ENCODE data around the gene CPZ.

DNA sequence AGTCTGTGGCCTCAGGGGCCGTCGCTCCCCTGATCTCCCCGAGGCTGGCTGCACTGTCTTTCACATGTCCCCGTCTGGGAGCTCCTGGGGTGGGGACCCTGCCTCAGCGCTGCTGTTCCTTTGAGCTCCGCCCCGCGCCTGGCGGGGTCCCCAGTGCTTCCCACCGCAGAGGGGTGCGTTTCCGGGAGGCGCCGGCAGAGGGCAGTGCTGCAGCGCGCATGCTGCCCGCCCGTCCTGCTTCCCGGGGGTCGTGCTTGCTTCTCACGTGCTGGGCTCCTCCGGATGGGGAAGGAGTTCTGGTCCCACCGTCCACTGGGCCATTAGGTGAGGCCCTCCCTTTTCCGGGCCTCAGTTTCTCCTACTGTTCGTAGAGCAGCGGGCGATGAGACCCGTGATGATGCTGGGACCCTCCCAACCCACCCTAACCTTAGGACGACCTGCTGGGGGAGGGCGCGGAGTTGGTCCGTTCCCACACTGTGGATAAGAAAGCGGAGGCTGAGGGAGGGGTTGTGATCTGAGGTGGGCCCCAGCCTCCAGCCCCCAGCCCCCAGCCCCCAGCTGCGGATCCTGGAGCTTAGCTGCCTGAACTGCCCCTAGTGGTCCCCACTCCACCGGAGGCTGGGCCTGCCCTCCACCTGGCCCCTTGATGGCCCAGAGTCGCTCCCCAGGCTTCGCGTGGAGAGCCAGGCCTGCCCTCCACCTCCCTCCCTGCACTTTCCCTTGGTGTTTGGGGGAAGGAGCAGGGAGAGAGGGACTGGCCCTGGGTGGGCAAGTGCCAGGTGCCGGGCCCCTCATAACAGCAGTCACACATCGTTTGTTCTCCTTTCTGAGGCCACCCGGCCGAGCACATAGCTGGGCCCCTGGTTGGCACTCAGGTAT lies 15.3 kb downstream of the CPZ start:
- TF ChIP-seq POLR2A (IDR thresholded peaks at IDR 0.05; ENCODE audit: low read depth, low read length) (no peak), SPI1 (IDR thresholded peaks at IDR 0.05; ENCODE audit: low read depth, low read length) (no peak), POLR2AphosphoS5 (IDR thresholded peaks at IDR 0.05; ENCODE audit: low read depth, low read length) (no peak), PAX5 (IDR thresholded peaks at IDR 0.05; ENCODE audit: insufficient read depth, low read length, severe bottlenecking) (no peak), TAF1 (IDR thresholded peaks at IDR 0.05; ENCODE audit: low read depth, low read length) (no peak)
